HepG2 (cell line): ENCODE measurements around the gene CNTN4. TPM values are rescaled to one million over a fixed set of nuclear protein-coding genes. Genes with fewer than 3 reads are reported as not detected.

ENCODE experiments used
- ATAC-seq: fragments of 200-7000 bp; cut with Tn5 transposase; 3 replicates; pipeline ENCODE4 v1.9.1; 2020; ENCODE audit warnings: mild to moderate bottlenecking, moderate library complexity
- BruUV-seq: library from RNA; stranded (reverse); fragments of 400-500 nt; replicated peaks from 2 replicates; lab custom pipeline; 2021; lab: Mats Ljungman, UMichigan
- CTCF ChIA-PET: fragments of 300-600 bp; formaldehyde crosslinking; extraction: SDS; loops from one replicate; lab custom pipeline; 2021; ENCODE audit warnings: low total read pairs, inconsistent platforms, low intra/inter-chr PET ratio; lab: Yijun Ruan, JAX
- POLR2A ChIA-PET: fragments of 350-600 bp; sonication (Branson Sonifier 250); formaldehyde crosslinking; loops from one replicate; lab custom pipeline; 2020; ENCODE audit warnings: antibody characterized with exemption, inconsistent platforms; lab: Yijun Ruan, JAX
- DNase-seq: peaks from one replicate; pipeline ENCODE4 v3.0.0-alpha.2; 2015; ENCODE audit warnings: low spot score
- FAIRE-seq: peaks from 3 replicates; lab custom pipeline; 2011; peaks lifted over from hg19 to GRCh38; lab: Jason Lieb, UNC
- H2AFZ ChIP-seq: one replicate; pipeline ENCODE4 v1.6.1; 2011; ENCODE audit warnings: low read length, inconsistent platforms
- H3K27ac ChIP-seq: fragments of 300-600 bp; 3 replicates; pipeline ENCODE4 v1.8.0; 2011; ENCODE audit warnings: mixed run types, mild to moderate bottlenecking, mixed read lengths, low read length, inconsistent platforms; ENCODE audit not compliant: insufficient read depth; ENCODE audit errors: extremely low read length
- H3K27me3 ChIP-seq, 2 experiments: fragments of 200-600 bp in 1 of 2; 2 replicates in 1 of 2; 3 replicates in 1 of 2; pipeline versions ENCODE4 v1.6.0 to v1.8.0; 2011; ENCODE audit warnings: low read length in 2 of 2, mild to moderate bottlenecking in 2 of 2, moderate library complexity in 2 of 2, inconsistent platforms in 1 of 2; ENCODE audit not compliant: insufficient read depth in 2 of 2, control insufficient read depth in 1 of 2
- H3K36me3 ChIP-seq, 2 experiments: fragments of 200-600 bp in 1 of 2; replicated peaks in 1 of 2; 2 replicates in 1 of 2; 3 replicates in 1 of 2; pipeline versions ENCODE4 v1.5.1 to v1.8.0; 2011; ENCODE audit warnings: low read length in 2 of 2, inconsistent platforms in 1 of 2; ENCODE audit not compliant: insufficient read depth in 2 of 2, control insufficient read depth in 1 of 2
- H3K4me1 ChIP-seq: 2 replicates; pipeline ENCODE4 v1.5.1; 2012; ENCODE audit warnings: low read length, inconsistent platforms; ENCODE audit not compliant: insufficient read depth
- H3K4me2 ChIP-seq: 2 replicates; pipeline ENCODE4 v1.6.0; 2011; ENCODE audit warnings: low read depth, low read length, inconsistent platforms
- H3K4me3 ChIP-seq, 3 experiments: fragments of 200-600 bp in 1 of 3; sonication (generic), shearing (Covaris generic) in 1 of 3; replicated peaks in 1 of 3; 2 replicates each; pipeline ENCODE4 v1.5.1; 2011 to 2016; ENCODE audit warnings: low read length in 3 of 3, inconsistent platforms in 2 of 3, low read depth in 2 of 3, mild to moderate bottlenecking in 2 of 3, control low read depth in 1 of 3, mixed read lengths in 1 of 3; ENCODE audit not compliant: insufficient read depth in 1 of 3
- H3K79me2 ChIP-seq: one replicate; pipeline ENCODE4 v1.6.1; 2011; ENCODE audit warnings: low read length, inconsistent platforms; ENCODE audit not compliant: insufficient read depth
- H3K9ac ChIP-seq: 2 replicates; pipeline ENCODE4 v1.6.0; 2011; ENCODE audit warnings: mild to moderate bottlenecking, low read depth, low read length, inconsistent platforms; ENCODE audit not compliant: insufficient read depth
- H3K9me3 ChIP-seq: 2 replicates; pipeline ENCODE4 v1.5.1; 2012; ENCODE audit warnings: mild to moderate bottlenecking, low read length
- H4K20me1 ChIP-seq: 2 replicates; pipeline ENCODE4 v1.6.0; 2011; ENCODE audit warnings: inconsistent platforms, mild to moderate bottlenecking, low read length, moderate library complexity; ENCODE audit not compliant: insufficient read depth
- DPF2 ChIP-seq: sonication (generic); formaldehyde crosslinking; IDR thresholded peaks from 2 replicates; pipeline ENCODE4 v1.4.0; 2020; ENCODE audit warnings: mild to moderate bottlenecking, low read depth, missing genetic modification reagents, borderline replicate concordance
- HOXA5 ChIP-seq: sonication (generic); formaldehyde crosslinking; IDR thresholded peaks from 2 replicates; pipeline ENCODE4 v1.4.0; 2020; ENCODE audit warnings: missing genetic modification reagents
- RBM22 ChIP-seq: fragments of 200-400 bp; formaldehyde crosslinking; optimal IDR thresholded peaks from 2 replicates; pipeline ENCODE3; 2017; ENCODE audit warnings: mild to moderate bottlenecking, low read length, moderate library complexity
- SRSF1 ChIP-seq: fragments of 200-400 bp; formaldehyde crosslinking; optimal IDR thresholded peaks from 2 replicates; pipeline ENCODE3; 2017; ENCODE audit warnings: mild to moderate bottlenecking, low read depth, low read length, moderate library complexity
- SRSF4 ChIP-seq: fragments of 200-400 bp; formaldehyde crosslinking; IDR thresholded peaks from one replicate; pipeline ENCODE4 v1.6.1; 2018; ENCODE audit warnings: mild to moderate bottlenecking, low read depth, low read length, moderate library complexity; ENCODE audit not compliant: poor library complexity, severe bottlenecking
- ZFP82 ChIP-seq: sonication (generic); formaldehyde crosslinking; IDR thresholded peaks from 2 replicates; pipeline ENCODE4 v1.5.1; 2020; ENCODE audit warnings: mild to moderate bottlenecking, missing genetic modification reagents, borderline replicate concordance
- ZNF256 ChIP-seq: sonication (generic); formaldehyde crosslinking; conservative IDR thresholded peaks from 2 replicates; pipeline ENCODE4 v1.4.0; 2020; ENCODE audit warnings: missing genetic modification reagents
- ZNF781 ChIP-seq: sonication (generic); formaldehyde crosslinking; IDR thresholded peaks from 2 replicates; pipeline ENCODE4 v1.5.1; 2020; ENCODE audit warnings: borderline replicate concordance, mild to moderate bottlenecking, missing genetic modification reagents; ENCODE audit errors: not compliant biosample characterization
- WGBS: methylation state at CpG from one replicate; pipeline ENCODE4 v1.1.6; 2017; ENCODE audit warnings: low lambda C conversion rate; 5-methylcytosine and 5-hydroxymethylcytosine counted together
- in situ Hi-C: cut with HindIII; loops from 2 replicates; pipeline ENCODE4 v1.10.0; 2017; ENCODE audit warnings: low pct_unique_long_range_greater_than_20kb; ENCODE audit not compliant: extremely low pct_ligation_motif_present
- intact Hi-C: fragments of 100-400 bp; cut with micrococcal nuclease; formaldehyde crosslinking; loops from one replicate; pipeline ENCODE4 v1.10.0; 2022; ENCODE audit not compliant: unreplicated experiment
- polyA plus RNA-seq, 8 experiments: library from polyadenylated mRNA; depleted of rRNA in 3 of 8; stranded (reverse) in 7 of 8; unstranded in 1 of 8; fragments of >200 nt; fragmentation: Illumina TruSeq in 4 of 8; extraction: Trizol in 4 of 8; gene quantifications; 2 replicates each; pipeline versions ENCODE4 v1.2.1 to v1.2.3, GENCODE V29; 2011 to 2016; ENCODE audit warnings: low read depth in 4 of 8, missing spikeins in 1 of 8, mixed read lengths in 1 of 8; ENCODE audit not compliant: insufficient read depth in 1 of 8
- total RNA-seq, 5 experiments: library from RNA; depleted of rRNA; stranded (reverse); fragments of >200 nt; fragmentation: Illumina TruSeq; extraction: Trizol; gene quantifications; 2 replicates each; pipeline ENCODE4 v1.2.3, GENCODE V29; 2016; ENCODE audit warnings: low read depth in 1 of 5
- TF ChIP-seq, protein P1 (sequence below): sonication (generic); formaldehyde crosslinking; IDR thresholded peaks from 2 replicates; pipeline ENCODE4 v1.5.0; 2020; ENCODE audit warnings: mild to moderate bottlenecking, missing genetic modification reagents, borderline replicate concordance
- TF ChIP-seq, protein P2 (sequence below): sonication (generic); formaldehyde crosslinking; IDR thresholded peaks from 2 replicates; pipeline ENCODE4 v1.8.1; 2023; ENCODE audit warnings: mild to moderate bottlenecking, missing genetic modification reagents, borderline replicate concordance
- TF ChIP-seq, protein P3 (sequence below): IDR thresholded peaks from 2 replicates; pipeline ENCODE4 v1.6.1; 2016; ENCODE audit warnings: missing compliant biosample characterization, missing genetic modification reagents, borderline replicate concordance

The CNTN4 gene
- total and polyA plus RNA-seq, 2 of the 13 experiments (the other 11 are each of a cell fraction or from before 2014, with no cell fraction given) = 0.01 to 0.13 TPM

DNA sequence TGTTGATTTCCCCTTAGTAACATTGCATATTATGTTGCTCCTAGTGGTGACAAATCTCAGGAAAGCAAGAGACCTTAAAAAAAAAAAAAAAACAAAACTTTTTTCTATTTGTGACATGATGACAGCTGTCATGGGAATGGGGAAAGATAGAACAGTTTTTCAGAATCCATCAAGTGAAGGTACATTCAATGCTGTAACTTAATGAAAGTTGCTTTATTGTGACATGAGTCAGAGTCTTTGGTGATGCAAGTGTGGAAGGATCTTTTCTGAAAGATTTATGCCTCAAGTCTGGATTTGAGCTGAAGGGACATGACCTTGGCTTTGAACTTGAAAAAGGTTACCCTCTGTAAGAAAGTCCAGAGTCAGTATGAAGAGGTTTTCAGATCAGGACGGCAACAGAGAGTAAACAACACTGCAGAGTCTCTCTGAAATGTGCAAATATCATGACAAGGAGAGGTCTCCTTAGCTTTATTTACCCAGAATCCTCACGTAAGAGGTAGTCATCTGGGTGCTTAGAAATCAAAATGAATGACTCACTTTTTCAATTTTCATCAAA, 424.7 kb downstream of the CNTN4 start:
- DNase-seq = no peak
- H3K4me3 ChIP-seq = no peak overlapping the region
- no peak for FAIRE-seq
- no peaks in the 10 kb centered on the region for H4K20me1 ChIP-seq
- no peaks in the 10 kb centered on the region for H3K9me3 ChIP-seq
- H3K36me3 ChIP-seq = no peaks in the 10 kb centered on the region
- POLR2A ChIA-PET = no interaction called here
- H3K27ac ChIP-seq = no peak overlapping the region
- CTCF ChIA-PET = no interaction called here
- intact Hi-C loops = no loop called here
- H3K4me1 ChIP-seq = no peaks in the 10 kb centered on the region
- H3K79me2 ChIP-seq = no peaks in the 10 kb centered on the region
- no peak for TF ChIP-seq SRSF4
- no peak overlapping the region for H3K9ac ChIP-seq
- H3K27me3 ChIP-seq = no peaks in the 10 kb centered on the region
- ATAC-seq = no peak
- 2% methylated on average over 2 of the region's 2 CpGs for WGBS
- no peak overlapping the region for H2AFZ ChIP-seq
- no peak overlapping the region for H3K4me2 ChIP-seq
- in situ Hi-C loops = no loop called here
- BruUV-seq = no TSS peak

DNA sequence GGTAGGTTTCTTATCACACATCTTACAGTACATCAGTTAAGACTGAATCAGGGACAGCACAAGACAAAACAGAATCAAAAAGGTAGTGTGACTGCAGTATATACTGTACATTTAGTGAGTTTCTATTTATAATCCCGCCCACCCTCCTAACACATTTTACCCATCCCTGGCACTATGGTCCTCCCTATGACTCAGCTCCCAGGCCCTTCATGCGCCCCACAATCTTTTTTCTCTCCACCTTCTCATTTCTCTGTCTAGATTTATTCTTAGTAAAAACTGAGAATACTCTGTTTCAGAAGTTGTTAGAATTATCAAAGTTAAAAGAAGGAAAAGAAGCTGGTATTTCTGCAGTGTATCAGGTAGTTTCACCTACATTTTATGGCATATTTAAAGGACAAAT, 427.3 kb downstream of the CNTN4 start:
- in situ Hi-C loops (no loop called here), intact Hi-C loops (no loop called here)
- Histone ChIP-seq H4K20me1 (no peaks in the 10 kb centered on the region), H3K4me3 (no peak overlapping the region), H3K27ac (no peak overlapping the region), H2AFZ (no peak overlapping the region), H3K27me3 (no peaks in the 10 kb centered on the region), H3K4me2 (no peak overlapping the region), H3K36me3 (no peaks in the 10 kb centered on the region), H3K79me2 (no peaks in the 10 kb centered on the region), H3K4me1 (no peaks in the 10 kb centered on the region), H3K9me3 (0 out of 2 replicates have a peak, but pooled peaks cover 1% of the 10 kb centered on the region), H3K9ac (no peak overlapping the region)
- ATAC-seq (no peak), FAIRE-seq (no peak), DNase-seq (no peak)
- BruUV-seq = no TSS peak
- ChIA-PET CTCF (no interaction called here), POLR2A (no interaction called here)
- WGBS = 3% methylated on average over 2 of the region's 2 CpGs
- TF ChIP-seq ZNF256 = no peak
- no peak for TF ChIP-seq ZNF781 (CRISPR knock-in tag)
- TF ChIP-seq, protein P1, sequence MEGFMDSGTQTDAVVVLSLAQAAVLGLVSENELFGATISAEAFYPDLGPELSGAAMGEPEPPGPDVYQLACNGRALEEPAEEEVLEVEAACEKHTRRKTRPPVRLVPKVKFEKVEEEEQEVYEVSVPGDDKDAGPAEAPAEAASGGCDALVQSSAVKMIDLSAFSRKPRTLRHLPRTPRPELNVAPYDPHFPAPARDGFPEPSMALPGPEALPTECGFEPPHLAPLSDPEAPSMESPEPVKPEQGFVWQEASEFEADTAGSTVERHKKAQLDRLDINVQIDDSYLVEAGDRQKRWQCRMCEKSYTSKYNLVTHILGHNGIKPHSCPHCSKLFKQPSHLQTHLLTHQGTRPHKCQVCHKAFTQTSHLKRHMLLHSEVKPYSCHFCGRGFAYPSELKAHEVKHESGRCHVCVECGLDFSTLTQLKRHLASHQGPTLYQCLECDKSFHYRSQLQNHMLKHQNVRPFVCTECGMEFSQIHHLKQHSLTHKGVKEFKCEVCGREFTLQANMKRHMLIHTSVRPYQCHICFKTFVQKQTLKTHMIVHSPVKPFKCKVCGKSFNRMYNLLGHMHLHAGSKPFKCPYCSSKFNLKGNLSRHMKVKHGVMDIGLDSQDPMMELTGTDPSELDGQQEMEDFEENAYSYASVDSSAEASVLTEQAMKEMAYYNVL (CRISPR knock-in tag) = no peak
- TF ChIP-seq, protein P2, sequence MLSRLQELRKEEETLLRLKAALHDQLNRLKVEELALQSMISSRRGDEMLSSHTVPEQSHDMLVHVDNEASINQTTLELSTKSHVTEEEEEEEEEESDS (CRISPR knock-in tag) = no peak
- TF ChIP-seq, protein P3, sequence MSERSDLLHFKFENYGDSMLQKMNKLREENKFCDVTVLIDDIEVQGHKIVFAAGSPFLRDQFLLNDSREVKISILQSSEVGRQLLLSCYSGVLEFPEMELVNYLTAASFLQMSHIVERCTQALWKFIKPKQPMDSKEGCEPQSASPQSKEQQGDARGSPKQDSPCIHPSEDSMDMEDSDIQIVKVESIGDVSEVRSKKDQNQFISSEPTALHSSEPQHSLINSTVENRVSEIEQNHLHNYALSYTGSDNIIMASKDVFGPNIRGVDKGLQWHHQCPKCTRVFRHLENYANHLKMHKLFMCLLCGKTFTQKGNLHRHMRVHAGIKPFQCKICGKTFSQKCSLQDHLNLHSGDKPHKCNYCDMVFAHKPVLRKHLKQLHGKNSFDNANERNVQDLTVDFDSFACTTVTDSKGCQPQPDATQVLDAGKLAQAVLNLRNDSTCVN (CRISPR knock-in tag) = no peak
- no peak for TF ChIP-seq SRSF1
- TF ChIP-seq RBM22 = no peak
- no peak for TF ChIP-seq DPF2 (CRISPR knock-in tag)
- TF ChIP-seq HOXA5 (CRISPR knock-in tag) = no peak
- TF ChIP-seq ZFP82 (CRISPR knock-in tag) = no peak
